HL-60 (cell line): ENCODE results near the gene TMEM154.

Experiments used
- CTCF ChIP-seq: IDR thresholded peaks from one replicate; pipeline ENCODE4 v1.5.1; 2011; ENCODE audit warnings: low read length, control low read depth, inconsistent platforms; ENCODE audit not compliant: insufficient read depth
- POLR2AphosphoS5 ChIP-seq: IDR thresholded peaks from 2 replicates; pipeline ENCODE4 v1.6.1; 2012; ENCODE audit warnings: low read depth
- REST ChIP-seq: IDR thresholded peaks from 2 replicates; pipeline ENCODE4 v1.6.1; 2012; ENCODE audit warnings: low read depth; ENCODE audit not compliant: insufficient replicate concordance
- SPI1 ChIP-seq: IDR thresholded peaks from 2 replicates; pipeline ENCODE4 v1.6.1; 2012; ENCODE audit warnings: low read depth, mild to moderate bottlenecking, borderline replicate concordance

- TF ChIP-seq CTCF = no peak
- TF ChIP-seq POLR2AphosphoS5 = no peak
- no peak for TF ChIP-seq REST
- TF ChIP-seq SPI1 = no peak
These were observed 14.1 kb upstream of the TMEM154 start for GRCh38 chr4:152693871-152694270.
